HEK293T (cell line): ENCODE data around the gene OR52L1.

Experiments
- ARNT ChIP-seq: fragments of 450-650 bp; IDR thresholded peaks from 2 replicates; pipeline ENCODE4 v1.6.1; 2017; ENCODE audit warnings: mild to moderate bottlenecking
- BHLHE40 ChIP-seq: fragments of 450-650 bp; IDR thresholded peaks from 2 replicates; pipeline ENCODE4 v1.6.1; 2016; ENCODE audit warnings: mild to moderate bottlenecking, moderate library complexity, borderline replicate concordance
- ELF4 ChIP-seq: fragments of 450-650 bp; IDR thresholded peaks from 2 replicates; pipeline ENCODE4 v1.6.1; 2017; ENCODE audit warnings: antibody characterized with exemption
- FOXA1 ChIP-seq: fragments of 450-650 bp; IDR thresholded peaks from 2 replicates; pipeline ENCODE4 v1.6.1; 2016; ENCODE audit warnings: mild to moderate bottlenecking
- FOXK2 ChIP-seq: fragments of 450-650 bp; IDR thresholded peaks from 2 replicates; pipeline ENCODE4 v1.6.1; 2016; ENCODE audit warnings: mild to moderate bottlenecking
- FOXM1 ChIP-seq: fragments of 450-650 bp; IDR thresholded peaks from 2 replicates; pipeline ENCODE4 v1.6.1; 2017; ENCODE audit warnings: mild to moderate bottlenecking, borderline replicate concordance
- NFRKB ChIP-seq: fragments of 450-650 bp; IDR thresholded peaks from 2 replicates; pipeline ENCODE4 v1.6.1; 2016; ENCODE audit warnings: mild to moderate bottlenecking, moderate library complexity
- PKNOX1 ChIP-seq: fragments of 450-650 bp; IDR thresholded peaks from 2 replicates; pipeline ENCODE4 v1.6.1; 2016
- SP1 ChIP-seq: fragments of 450-650 bp; IDR thresholded peaks from 2 replicates; pipeline ENCODE4 v1.6.1; 2017
- SUZ12 ChIP-seq: fragments of 450-650 bp; IDR thresholded peaks from 2 replicates; pipeline ENCODE4 v1.6.1; 2016; ENCODE audit warnings: mild to moderate bottlenecking
- TARDBP ChIP-seq: fragments of 450-650 bp; IDR thresholded peaks from 2 replicates; pipeline ENCODE4 v1.6.1; 2016
- ZNF384 ChIP-seq: fragments of 450-650 bp; IDR thresholded peaks from 2 replicates; pipeline ENCODE4 v1.6.1; 2016

DNA sequence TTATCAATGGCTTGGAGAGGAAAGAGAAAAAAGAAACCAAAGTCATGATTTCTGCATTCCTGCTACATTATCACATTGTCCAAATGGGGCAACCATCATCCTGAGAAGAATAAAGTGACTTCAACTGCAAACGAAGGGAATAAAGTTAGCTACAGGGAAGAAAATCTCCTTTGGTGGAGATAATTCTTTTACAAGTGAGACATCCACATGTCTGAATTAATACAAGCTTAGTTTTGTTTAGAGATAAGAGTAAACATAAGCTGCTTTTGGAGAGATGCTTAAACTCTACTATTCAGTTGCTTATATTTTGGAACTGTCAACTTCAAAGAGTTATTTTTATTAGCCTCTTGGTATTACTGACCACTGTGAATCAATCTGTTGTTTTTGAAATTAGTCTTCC is at the start of gene OR52L1:
- TF ChIP-seq TARDBP: no peak
- no peak for TF ChIP-seq NFRKB
- no peak for TF ChIP-seq SUZ12
- no peak for TF ChIP-seq PKNOX1
- no peak for TF ChIP-seq FOXK2
- no peak for TF ChIP-seq SP1
- TF ChIP-seq ZNF384: no peak
- no peak for TF ChIP-seq BHLHE40
- TF ChIP-seq FOXA1: no peak
- no peak for TF ChIP-seq ELF4
- TF ChIP-seq FOXM1: no peak
- no peak for TF ChIP-seq ARNT
